ENCODE measurements around the gene SRP68. TPM values are rescaled to one million over a fixed set of nuclear protein-coding genes. Genes with fewer than 3 reads are reported as not detected.

SRP68 gene
- total RNA-seq, 1 donor from 2014 or later, result 111 TPM

GRCh38 chr17:76002100-76002499 lies 70.2 kb downstream of the SRP68 start:
- intact Hi-C loops (cut with micrococcal nuclease), result no loop called here

DNA sequence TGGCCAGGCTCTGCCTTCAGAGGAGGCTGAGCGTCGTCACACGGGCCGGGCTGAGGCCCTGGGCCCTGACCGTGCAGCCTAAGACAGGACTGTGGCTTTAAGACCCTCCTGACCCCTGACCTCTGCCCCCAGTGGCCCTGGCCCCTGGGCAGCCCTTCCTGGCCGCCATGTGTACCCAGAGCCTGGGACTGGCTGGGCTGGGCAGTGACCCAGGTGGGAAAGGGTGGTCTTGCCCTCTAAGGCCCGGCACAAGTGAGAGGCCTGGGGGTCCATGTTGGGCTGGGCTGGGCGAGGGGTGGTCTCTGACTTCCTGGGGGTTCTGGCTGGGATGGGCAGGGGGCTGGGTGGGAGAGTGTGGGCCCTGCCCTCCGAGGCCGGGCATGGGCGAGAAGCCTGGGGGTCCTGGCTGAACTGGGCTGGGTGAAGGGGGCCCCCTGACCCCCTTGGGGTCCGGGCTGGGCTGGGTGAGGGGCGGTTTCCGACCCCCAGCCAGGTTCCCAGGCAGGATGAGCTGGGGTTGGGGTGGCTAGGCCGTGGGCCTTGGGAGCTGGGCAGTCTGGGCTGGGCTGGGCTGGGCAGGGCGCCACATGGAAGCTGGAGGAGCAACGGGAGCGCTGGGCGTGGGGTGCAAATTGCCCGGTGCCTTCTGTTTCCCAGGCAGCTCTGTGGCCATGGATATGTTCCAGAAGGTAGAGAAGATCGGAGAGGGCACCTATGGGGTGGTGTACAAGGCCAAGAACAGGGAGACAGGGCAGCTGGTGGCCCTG lies 71.4 kb downstream of the SRP68 start, which contains the start of gene CDK3:
Gene CDK3 (plus strand): TSS at position 101 of the 767 bp plus-strand sequence. CDS start 571 bp downstream, at position 672.
- intact Hi-C loops (cut with micrococcal nuclease), result loop anchor here (1.0 kb wide), 1 partner anchor 96 kb away; no protein-coding TSS in a partner anchor

DNA sequence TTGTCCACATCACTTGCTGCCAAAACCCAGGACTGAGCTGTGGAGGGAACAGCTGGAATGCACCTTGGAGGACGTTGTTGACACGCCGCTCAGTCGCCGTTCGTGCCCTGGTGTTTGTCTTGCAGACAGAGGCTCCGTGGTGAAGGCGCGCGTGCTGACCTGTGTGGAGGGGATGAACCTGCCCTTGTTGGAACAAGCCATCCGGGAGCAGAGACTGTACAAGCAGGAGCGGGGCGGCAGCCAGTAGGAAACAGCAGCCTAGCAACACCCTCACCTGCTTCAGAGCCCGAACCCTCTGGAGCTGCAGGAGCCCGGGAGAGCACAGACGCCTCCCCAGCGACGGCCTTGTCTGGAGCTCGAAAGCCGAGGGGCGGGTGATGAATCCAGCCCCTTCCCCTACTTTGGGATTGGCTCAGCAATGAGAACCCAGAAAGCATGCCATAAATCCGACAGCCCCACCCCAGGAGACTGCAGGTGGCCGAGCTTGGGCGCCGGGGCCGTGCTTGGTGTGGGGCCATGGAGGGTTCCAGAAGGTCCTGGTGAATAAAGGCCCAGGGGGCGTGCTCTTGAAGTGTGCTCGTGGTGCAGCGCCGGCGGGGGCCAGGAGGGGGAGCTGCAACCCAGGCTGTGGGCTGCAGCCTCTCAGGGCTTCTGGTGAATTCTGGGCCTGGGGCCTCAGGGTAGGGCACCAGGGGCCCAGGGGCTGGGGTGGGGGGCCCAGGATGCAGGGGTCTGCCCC lies 72.1 kb downstream of the SRP68 start:
- intact Hi-C loops (cut with micrococcal nuclease), result loop anchor here (1.0 kb wide), 1 partner anchor 95 kb away; no protein-coding TSS in a partner anchor

GRCh38 chr17:75998327-75998795 lies 74.0 kb downstream of the SRP68 start:
- intact Hi-C loops (cut with micrococcal nuclease), result no loop called here

DNA sequence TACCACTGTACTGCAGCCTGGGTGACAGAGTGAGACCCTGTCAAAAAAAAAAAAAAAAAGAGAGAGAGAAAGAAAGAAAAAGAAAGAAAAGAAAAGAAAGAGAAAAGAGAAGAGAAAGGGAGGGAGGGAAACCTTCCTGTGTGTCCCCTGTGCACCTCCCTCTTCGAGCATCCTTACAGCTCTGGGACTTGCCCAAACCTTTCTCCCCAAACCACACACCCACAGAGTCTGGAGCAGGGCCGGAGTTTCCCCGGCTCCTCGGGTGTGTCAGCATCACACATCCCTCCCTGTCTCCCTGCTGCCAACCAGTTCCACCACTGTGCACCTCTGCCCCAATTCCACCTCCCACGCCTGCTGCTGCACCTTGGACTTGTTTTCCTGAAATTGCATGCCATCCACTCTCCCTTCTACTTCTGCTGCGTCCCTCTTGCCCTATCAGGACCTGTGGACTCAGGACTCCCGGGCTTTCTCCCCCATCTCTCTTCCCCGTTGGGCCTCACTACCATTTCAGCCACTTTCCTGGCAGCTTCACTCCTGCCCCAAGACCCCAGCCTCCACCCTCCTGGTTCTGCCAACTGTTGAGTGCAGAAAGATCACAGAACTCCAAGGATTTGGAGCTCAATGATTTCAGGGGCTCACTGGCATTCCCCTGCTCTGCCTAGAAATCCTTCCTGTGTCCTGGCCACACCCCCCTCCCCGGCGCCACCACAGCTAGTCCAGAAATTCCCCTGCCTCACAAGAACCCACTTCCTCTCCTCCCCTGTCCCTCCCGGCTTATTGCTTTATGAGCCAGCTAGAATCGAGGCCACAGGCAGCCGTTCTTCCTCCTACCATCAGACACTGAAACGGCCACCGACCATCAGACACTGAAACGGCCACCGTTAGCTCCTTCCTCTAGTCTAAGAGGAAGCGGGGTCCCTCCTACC lies 75.4 kb downstream of the SRP68 start:
- intact Hi-C loops (cut with micrococcal nuclease), result loop anchor here (2.0 kb wide), 1 partner anchor 18 kb away; the partner anchor contains the start of genes ACOX1 and TEN1

GRCh38 chr17:75995385-75995925 lies 76.9 kb downstream of the SRP68 start:
- intact Hi-C loops (cut with micrococcal nuclease), result no loop called here

GRCh38 chr17:75994802-75995370 lies 77.4 kb downstream of the SRP68 start:
- intact Hi-C loops (cut with micrococcal nuclease), result no loop called here

- intact Hi-C loops (cut with micrococcal nuclease), result no loop called here
These were observed 80.9 kb downstream of the SRP68 start for GRCh38 chr17:75991396-75991795.

Other genes with a start within 250 kb of the SRP68 start
- gene UNC13D, start 228.1 kb downstream of the SRP68 start, total RNA-seq, result 203 and 219 TPM in 2 replicates
- 82.4 and 90.1 TPM in 2 replicates for gene WBP2, start 217.2 kb downstream of the SRP68 start, total RNA-seq
- 26.4 and 26.5 TPM in 2 replicates for gene TRIM47, start 193.9 kb downstream of the SRP68 start, total RNA-seq
- gene TRIM65, start 175.6 kb downstream of the SRP68 start, total RNA-seq, result 32.7 and 35.4 TPM in 2 replicates
- gene MRPL38, start 167.6 kb downstream of the SRP68 start, total RNA-seq, result 104 and 105 TPM in 2 replicates
- gene FBF1, start 131.5 kb downstream of the SRP68 start, total RNA-seq, result 21.0 and 22.2 TPM in 2 replicates
- 35.9 and 38.1 TPM in 2 replicates for gene ACOX1, start 93.4 kb downstream of the SRP68 start, total RNA-seq
- 16.6 and 16.9 TPM in 2 replicates for gene TEN1, start 93.3 kb downstream of the SRP68 start, total RNA-seq
- gene CDK3, start 71.7 kb downstream of the SRP68 start, total RNA-seq, result 7.6 and 7.9 TPM in 2 replicates
- gene EVPL, start 45.2 kb downstream of the SRP68 start, total RNA-seq, result 0.02 and 0.07 TPM in 2 replicates
- 0.78 and 0.86 TPM in 2 replicates for gene GALR2, start 2.3 kb upstream of the SRP68 start, total RNA-seq
- gene ZACN, start 6.7 kb upstream of the SRP68 start, total RNA-seq, result 1.0 TPM in 1 of 2 replicates, not detected in the other
- 153 TPM in 2 replicates for gene EXOC7, start 31.3 kb upstream of the SRP68 start, total RNA-seq
- gene FOXJ1, start 68.7 kb upstream of the SRP68 start, total RNA-seq, result 0.22 and 0.32 TPM in 2 replicates
- gene RNF157, start 168.0 kb upstream of the SRP68 start, total RNA-seq, result 104 and 107 TPM in 2 replicates
- gene UBALD2, start 192.8 kb upstream of the SRP68 start, total RNA-seq, result 287 and 292 TPM in 2 replicates
- 4.2 and 5.1 TPM in 2 replicates for gene QRICH2, start 235.8 kb upstream of the SRP68 start, total RNA-seq

All from T-helper 1 cell treated with Interleukin-12 subunit alpha and Interleukin-12 subunit beta and Interleukin-4 antibody, amounts not matched to agents 30 ng/mL and 1 ng/mL, for 36 hours (primary cell).